AG04449 (cell line): Measurements from ENCODE around the gene NR2F1.

Experiments used
- CTCF ChIA-PET: fragments of 350-600 bp; formaldehyde crosslinking; extraction: SDS; loops from one replicate; lab custom pipeline; 2021; ENCODE audit warnings: antibody characterized with exemption; lab: Yijun Ruan, JAX
- POLR2A ChIA-PET: fragments of 400-600, 350-600 bp; formaldehyde crosslinking; extraction: SDS; loops from one replicate; lab custom pipeline; 2020; ENCODE audit warnings: antibody characterized with exemption, inconsistent platforms; lab: Yijun Ruan, JAX
- DNase-seq: peaks from one replicate; pipeline ENCODE4 v3.0.0-alpha.2; 2010; ENCODE audit warnings: low read depth, low spot score
- H3K4me3 ChIP-seq: 2 replicates; pipeline ENCODE4 v1.5.1; 2011; ENCODE audit warnings: low read depth, mild to moderate bottlenecking, control low read depth, low read length
- TF ChIP-seq, protein P1 (sequence below): IDR thresholded peaks from one replicate; pipeline ENCODE4 v1.5.1; 2011; ENCODE audit warnings: mild to moderate bottlenecking, moderate library complexity, low read length, control low read depth, inconsistent platforms; ENCODE audit not compliant: insufficient read depth; ENCODE audit errors: missing control alignments

NR2F1 gene

GRCh38 chr5:93569300-93570160, 13.5 kb upstream of the NR2F1 start:
- TF ChIP-seq, protein P1, sequence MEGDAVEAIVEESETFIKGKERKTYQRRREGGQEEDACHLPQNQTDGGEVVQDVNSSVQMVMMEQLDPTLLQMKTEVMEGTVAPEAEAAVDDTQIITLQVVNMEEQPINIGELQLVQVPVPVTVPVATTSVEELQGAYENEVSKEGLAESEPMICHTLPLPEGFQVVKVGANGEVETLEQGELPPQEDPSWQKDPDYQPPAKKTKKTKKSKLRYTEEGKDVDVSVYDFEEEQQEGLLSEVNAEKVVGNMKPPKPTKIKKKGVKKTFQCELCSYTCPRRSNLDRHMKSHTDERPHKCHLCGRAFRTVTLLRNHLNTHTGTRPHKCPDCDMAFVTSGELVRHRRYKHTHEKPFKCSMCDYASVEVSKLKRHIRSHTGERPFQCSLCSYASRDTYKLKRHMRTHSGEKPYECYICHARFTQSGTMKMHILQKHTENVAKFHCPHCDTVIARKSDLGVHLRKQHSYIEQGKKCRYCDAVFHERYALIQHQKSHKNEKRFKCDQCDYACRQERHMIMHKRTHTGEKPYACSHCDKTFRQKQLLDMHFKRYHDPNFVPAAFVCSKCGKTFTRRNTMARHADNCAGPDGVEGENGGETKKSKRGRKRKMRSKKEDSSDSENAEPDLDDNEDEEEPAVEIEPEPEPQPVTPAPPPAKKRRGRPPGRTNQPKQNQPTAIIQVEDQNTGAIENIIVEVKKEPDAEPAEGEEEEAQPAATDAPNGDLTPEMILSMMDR, result no peak
- ChIA-PET CTCF (no interaction called here), POLR2A (no interaction called here)
- H3K4me3 ChIP-seq, result no peak overlapping the region
- no peak for DNase-seq

- POLR2A ChIA-PET, result no interaction called here
Measured at GRCh38 chr5:93570294-93571113, 12.5 kb upstream of the NR2F1 start.

DNA sequence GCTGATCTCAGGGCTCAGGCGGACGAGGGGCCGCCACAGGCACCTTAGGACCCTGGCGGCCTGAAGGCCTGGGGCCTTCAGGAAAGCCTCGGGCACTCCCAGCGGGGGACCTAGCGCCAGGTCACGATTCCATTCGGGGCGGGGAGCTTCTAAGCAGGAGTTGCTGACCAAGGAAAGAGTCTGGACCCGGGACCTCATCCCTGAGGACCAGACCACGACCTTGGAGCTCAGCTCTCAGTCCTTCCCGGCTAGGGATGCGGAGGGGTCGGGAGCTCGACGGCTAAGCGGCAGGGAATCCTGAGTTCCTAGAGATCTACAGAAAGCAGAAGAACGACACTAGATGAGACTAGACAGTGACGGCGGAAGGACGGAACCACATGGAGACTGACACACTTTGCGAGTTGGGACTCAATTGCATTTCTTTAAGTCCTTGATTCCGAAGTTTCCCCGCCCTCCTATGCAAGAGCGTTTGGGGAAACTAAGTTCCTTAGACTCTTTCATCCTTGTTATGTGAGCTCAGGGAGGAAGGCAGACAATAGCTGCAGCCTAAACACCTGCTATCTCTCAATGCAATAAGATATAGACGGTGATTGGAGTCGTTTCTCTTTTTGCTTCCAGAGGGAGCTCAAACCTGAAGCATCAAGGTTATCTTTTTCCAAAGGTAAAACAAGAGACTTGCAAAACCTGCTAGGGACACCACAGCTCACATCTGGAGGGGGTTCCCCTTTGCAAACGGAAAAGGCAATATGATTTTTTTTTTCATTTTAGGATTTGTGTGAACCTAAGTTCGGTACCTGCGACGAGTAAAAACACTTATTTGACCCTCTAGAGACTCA, 11.7 kb upstream of the NR2F1 start:
- TF ChIP-seq, protein P1, result no peak
- no peak for DNase-seq
- POLR2A ChIA-PET, result interaction anchor here (0.6 kb wide), 1 partner anchor 16 kb away, joined by 3 read pairs; no protein-coding TSS in a partner anchor
- H3K4me3 ChIP-seq, result no peak overlapping the region
- CTCF ChIA-PET, result no interaction called here

More at GRCh38 chr5:93570294-93571113, 12.5 kb upstream of the NR2F1 start:
- H3K4me3 ChIP-seq, result no peak overlapping the region
- TF ChIP-seq, protein P1, result no peak
- DNase-seq, result no peak
- CTCF ChIA-PET, result no interaction called here

GRCh38 chr5:93572101-93572607, 10.9 kb upstream of the NR2F1 start:
- no peak for DNase-seq
- ChIA-PET POLR2A (interaction anchor here (0.6 kb wide), 1 partner anchor 15 kb away, joined by 3 read pairs; no protein-coding TSS in a partner anchor), CTCF (no interaction called here)
- TF ChIP-seq, protein P1, result no peak
- peak overlapping the region; percentile 47 for H3K4me3 ChIP-seq

GRCh38 chr5:93572608-93573353, 10.2 kb upstream of the NR2F1 start:
- no peak for DNase-seq
- peak overlapping the region; percentile 47 for H3K4me3 ChIP-seq
- ChIA-PET POLR2A (no interaction called here), CTCF (no interaction called here)
- TF ChIP-seq, protein P1, result no peak
